VCaP (cell line): Measurements from ENCODE around the gene COL18A1.
A peak's percentile ranks its signal among the peaks of the same experiment; 100 is the strongest.

Source experiments
- H3K27ac ChIP-seq: fragments of 450-650 bp; 2 replicates; pipeline ENCODE4 v1.5.1; 2017
- TF ChIP-seq, protein P1 (sequence below): fragments of 450-650 bp; conservative IDR thresholded peaks from 2 replicates; pipeline ENCODE4 v1.5.1; 2017; ENCODE audit warnings: mild to moderate bottlenecking, moderate library complexity

The COL18A1 gene

DNA sequence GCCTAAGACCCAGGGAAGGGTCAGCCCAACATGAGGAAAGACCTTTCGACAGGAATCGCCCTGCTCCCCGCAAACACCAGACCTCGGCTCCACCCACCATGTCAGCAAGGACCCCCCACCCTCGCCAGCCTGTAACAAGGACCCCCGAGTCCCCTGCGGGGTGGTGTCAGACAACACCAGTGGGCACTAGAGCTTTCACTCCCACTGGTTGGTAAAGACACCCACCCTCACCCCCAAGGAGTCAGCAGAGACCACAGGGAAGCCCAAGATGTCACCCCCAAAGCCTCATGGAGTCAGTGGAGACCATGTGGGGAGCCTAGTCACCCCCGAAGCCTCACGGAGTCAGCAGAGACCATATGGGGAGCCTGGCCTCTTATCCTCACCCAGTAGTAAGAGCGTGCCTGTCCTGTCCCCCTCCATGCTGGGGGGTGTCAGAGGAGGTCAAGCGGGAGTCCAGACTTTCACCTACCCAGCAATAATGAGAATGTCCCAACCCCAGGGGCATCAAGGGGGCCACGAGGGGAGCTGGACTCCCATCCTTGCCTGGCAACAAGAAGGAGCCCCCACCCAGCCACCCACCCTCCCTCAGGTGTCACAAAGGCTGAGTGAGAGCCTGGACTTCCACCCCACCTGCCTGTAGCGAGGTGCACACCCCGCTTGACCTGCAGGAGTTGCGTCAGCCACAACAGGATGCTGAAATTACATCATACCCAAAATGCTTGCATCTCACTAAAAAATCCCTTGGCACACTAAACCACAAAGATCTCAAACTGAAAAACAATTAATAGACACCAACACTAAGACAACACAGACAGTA is 112.5 kb downstream of the COL18A1 start:
- peak overlapping the region; percentile 100 for H3K27ac ChIP-seq
- TF ChIP-seq, protein P1, sequence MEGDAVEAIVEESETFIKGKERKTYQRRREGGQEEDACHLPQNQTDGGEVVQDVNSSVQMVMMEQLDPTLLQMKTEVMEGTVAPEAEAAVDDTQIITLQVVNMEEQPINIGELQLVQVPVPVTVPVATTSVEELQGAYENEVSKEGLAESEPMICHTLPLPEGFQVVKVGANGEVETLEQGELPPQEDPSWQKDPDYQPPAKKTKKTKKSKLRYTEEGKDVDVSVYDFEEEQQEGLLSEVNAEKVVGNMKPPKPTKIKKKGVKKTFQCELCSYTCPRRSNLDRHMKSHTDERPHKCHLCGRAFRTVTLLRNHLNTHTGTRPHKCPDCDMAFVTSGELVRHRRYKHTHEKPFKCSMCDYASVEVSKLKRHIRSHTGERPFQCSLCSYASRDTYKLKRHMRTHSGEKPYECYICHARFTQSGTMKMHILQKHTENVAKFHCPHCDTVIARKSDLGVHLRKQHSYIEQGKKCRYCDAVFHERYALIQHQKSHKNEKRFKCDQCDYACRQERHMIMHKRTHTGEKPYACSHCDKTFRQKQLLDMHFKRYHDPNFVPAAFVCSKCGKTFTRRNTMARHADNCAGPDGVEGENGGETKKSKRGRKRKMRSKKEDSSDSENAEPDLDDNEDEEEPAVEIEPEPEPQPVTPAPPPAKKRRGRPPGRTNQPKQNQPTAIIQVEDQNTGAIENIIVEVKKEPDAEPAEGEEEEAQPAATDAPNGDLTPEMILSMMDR, result no peak

DNA sequence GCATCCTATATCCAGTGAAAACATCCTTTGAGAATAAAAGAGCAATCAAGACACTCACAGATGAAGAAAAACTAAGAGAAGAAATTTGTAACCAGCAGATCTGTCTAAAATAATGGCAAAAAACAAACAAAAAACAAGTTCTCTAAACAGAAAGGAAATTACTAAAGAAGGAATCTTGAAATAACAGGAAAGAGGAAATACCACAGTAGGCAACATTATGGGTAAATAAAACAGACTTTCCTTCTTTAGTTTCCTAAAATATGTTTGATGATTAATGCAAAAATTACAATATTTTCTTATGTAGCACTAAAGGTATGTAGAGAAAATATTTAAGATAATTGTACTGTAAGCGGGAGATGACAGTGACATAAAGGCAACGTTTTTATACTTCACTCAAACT is 113.8 kb downstream of the COL18A1 start:
- H3K27ac ChIP-seq, result no peak overlapping the region
- TF ChIP-seq, protein P1, result no peak

GRCh38 chr21:45519182-45519581 is 114.2 kb downstream of the COL18A1 start:
- H3K27ac ChIP-seq, result no peak overlapping the region
- TF ChIP-seq, protein P1, result no peak

- H3K27ac ChIP-seq, result peak overlapping the region; percentile 84; the same call in 1 of the 2 replicates
- TF ChIP-seq, protein P1, result no peak
Measured at GRCh38 chr21:45521241-45521640, 116.3 kb downstream of the COL18A1 start.

- TF ChIP-seq, protein P1, result no peak
Measured at GRCh38 chr21:45522381-45522780, 117.4 kb downstream of the COL18A1 start.

DNA sequence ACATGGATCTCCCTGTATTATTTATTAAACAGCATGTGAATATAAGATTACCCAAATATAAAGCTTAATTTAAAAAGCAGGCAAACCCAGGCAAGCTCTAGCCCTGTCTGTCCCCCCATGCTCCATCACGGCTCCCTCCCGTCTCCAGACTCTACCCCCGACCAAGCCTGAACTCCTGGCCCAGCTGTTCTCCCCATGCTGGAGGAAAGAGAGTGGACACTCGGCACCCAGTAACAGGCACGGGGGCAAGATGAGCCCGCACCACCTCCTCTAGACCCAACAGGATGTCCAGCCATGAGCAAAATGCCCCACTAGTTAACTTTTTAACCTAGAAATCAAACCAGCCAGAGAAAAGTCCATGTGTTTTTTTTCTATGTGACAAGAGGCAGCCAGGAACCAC is 118.0 kb downstream of the COL18A1 start:
- H3K27ac ChIP-seq, result peak overlapping the region; percentile 84
- TF ChIP-seq, protein P1, result no peak

More at GRCh38 chr21:45522381-45522780, 117.4 kb downstream of the COL18A1 start:
- H3K27ac ChIP-seq, result peak overlapping the region; percentile 84

- TF ChIP-seq, protein P1, result no peak
- H3K27ac ChIP-seq, result peak overlapping the region; percentile 84
Measured at GRCh38 chr21:45523411-45524101, 118.6 kb downstream of the COL18A1 start.
